Urothelium cell line (cell line): ENCODE data around the gene COMMD3.
"Not testable (repeated sequence)": the region's sequence is repeated elsewhere in the genome, so short reads cannot be mapped to it uniquely, and the experiment has no call there.

ENCODE experiments used
- DNase-seq: peaks from one replicate; pipeline ENCODE4 v3.0.0; 2011; ENCODE audit warnings: low spot score, mixed read lengths
- FAIRE-seq: peaks from 2 replicates; lab custom pipeline; 2011; peaks lifted over from hg19 to GRCh38; lab: Jason Lieb, UNC

The COMMD3 gene

DNA sequence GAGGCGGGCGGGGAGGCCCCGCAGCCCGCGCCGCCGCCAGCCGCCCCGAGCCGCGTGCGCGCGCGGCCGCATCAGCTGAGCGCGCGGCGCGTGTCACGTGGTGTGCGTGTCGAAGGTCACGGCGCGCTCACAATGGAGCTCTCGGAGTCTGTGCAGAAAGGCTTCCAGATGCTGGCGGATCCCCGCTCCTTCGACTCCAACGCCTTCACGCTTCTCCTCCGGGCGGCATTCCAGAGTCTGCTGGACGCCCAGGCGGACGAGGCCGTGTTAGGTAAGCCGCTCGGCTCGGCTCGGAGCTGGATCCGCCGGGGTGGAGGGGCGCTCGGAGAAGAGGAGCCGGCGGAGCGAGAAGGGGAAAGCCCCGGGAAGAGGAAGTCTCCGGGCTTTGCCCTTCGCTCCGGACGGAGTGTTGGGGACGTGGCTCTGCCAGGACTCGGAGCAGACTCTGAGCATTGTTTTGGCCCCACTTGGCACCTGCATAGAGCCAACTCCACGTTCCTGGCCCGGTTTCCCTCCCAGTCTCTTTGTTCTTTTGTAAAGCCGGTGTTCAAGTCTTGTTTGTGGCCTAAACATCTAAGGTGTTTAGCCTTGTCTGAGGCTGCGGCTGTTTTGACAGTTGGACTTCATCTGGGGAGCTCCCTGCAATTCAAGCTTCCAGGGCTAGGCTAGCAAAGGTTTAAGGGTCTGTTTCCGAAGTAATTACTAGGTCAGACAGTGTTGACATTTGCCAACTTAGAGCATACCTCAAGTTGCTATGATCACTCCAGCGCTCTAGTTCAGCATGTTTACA, at the start of gene COMMD3:
Gene COMMD3 (plus strand): TSS at position 103 of the 790 bp plus-strand sequence. CDS start 30 bp downstream, at position 133.
- DNase-seq (peak; percentile 83), FAIRE-seq (peak; percentile 94)

DNA sequence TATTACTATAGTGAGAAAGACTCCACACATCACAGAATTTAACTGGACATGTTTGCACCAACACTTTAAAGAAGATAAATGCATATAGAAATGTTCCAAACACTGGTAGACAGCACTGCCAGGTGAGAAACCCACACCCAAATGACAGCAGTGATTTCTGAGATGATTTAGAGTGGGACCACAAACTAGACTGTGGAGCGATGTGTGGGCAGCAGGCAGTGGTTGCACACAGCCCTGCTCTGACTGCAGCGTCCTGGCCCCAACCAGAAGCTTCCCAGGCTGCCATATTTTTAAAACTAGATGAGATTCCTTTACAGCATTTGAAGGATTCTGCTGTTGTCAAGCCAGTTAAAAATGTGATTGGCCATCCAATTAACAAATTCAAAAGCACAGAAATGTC, 47.7 kb upstream of the COMMD3 start:
- no peak for FAIRE-seq
- no peak for DNase-seq

DNA sequence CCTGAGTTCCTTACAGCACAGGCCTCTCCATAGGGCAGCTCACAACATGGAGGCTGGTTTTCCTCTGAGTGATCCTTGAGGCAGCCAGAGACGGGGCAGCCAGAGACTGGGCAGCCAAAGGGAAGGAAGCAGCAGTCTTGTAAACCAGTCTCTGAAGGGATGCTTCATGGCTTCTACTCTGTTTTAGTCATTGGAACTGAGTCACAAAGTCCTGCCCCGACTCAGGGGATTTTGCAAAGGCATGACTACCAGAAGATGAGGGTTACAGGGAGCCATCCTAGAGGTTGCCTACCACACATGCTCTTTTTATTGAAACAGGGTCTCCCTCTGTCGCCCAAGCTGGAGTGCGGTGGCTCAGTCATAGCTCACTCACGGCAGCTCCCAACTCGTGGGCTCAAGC, 44.4 kb upstream of the COMMD3 start:
- DNase-seq = no peak
- FAIRE-seq = no peak

DNA sequence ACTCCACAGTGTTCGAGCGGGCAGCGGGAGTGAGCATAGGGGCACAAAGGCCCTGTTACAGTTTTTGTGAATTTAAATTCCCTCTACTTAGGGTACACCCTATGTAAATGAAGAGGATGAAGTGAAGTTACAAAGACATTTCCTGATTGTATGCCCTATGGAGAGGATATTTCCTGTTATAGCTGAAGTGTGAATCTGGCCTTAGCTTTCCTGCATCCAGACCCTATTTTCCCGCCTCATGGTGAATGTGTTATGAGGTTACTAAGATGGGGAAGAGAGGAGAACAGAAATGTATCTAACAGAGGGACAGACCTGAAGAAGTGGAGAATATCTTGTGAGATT, 37.8 kb upstream of the COMMD3 start:
- DNase-seq (no peak), FAIRE-seq (no peak)

DNA sequence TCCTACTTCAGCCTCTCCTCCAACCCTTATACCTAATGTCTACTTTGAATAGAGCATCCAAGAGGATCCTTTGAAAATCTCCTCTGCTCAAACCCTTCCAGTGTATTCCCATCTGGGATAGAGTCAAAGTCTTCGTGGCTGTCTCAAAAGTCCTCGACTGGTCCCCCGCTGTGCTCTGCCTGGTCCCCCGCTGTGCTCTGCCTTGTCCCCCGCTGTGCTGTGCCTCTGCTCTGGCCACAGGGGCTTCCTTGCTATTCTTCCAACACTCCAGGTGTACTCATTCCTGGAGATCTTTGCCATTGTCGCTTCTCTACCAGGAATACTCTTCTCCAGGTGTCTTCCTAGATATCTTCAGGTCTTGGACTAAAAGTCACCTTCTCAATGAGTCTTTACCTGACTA, 36.1 kb upstream of the COMMD3 start:
- DNase-seq (no peak), FAIRE-seq (no peak)

DNA sequence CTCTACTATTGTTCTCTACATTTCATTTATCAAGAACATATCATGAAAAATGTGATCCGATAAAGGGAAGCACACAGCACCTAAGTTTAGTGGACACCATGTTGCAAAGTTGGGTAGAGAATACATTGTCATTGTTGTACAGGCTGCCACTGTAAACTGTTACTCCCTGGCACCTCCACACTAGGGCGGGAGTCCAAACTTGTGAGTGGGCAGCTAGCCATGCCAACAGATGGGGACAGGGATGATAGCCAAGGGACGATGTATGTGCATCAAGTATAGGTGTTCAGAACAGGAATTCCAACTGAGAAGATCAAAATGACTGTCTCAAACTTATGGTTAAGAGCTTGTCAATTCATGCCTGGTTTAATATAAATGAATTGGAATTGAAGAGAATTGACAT, 31.1 kb upstream of the COMMD3 start:
- FAIRE-seq = peak; percentile 81
- no peak for DNase-seq

DNA sequence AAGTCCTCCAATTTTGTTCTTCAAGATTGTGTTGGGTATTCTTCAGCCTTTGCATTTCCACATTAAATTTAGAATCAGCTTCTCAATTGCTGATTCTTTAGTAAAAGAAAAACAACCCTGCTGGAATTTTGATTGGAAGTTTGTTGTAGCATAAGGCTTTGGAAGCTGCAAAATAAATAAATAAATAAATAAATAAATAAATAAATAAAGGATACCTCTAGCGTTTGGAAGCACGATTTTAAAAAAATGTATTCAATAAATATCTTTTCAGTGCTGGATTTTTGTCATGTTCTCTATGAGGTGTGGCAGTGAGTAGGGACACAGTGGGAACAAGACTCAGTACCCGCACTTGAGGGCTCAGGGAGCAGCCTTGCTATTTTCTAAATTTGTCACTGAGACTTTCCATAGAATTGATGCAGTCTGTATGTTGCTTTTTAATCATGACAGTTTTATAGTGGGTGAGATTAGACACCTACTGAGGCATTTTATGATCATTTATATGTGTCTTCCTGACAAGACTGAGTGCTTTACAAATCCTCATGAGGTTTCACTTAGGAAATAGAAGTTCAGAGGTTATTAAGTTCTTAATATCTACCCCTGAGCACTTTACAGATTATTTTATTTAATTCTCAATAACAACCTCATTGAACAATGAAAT, 22.3 kb upstream of the COMMD3 start:
- DNase-seq (no peak), FAIRE-seq (no peak)

DNA sequence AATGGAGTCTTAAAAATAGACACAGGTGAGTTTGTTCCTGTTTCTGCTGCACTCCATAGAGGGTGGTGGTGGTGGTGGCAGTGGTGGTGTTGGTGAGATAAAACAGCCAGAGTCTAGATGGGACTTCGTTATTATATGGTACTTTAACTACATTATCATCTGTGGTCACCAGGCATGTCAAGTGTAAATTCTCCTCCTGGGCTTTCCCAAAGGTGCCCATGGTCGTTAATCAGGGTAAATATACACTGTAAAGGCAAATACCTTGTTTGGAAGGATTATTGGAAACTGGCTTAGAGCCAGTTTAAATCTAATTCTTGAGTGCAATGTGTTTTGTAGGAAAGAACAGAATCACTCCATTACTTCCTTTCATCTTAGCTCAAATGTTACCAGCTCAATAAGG, 21.5 kb upstream of the COMMD3 start:
- DNase-seq (no peak), FAIRE-seq (no peak)

DNA sequence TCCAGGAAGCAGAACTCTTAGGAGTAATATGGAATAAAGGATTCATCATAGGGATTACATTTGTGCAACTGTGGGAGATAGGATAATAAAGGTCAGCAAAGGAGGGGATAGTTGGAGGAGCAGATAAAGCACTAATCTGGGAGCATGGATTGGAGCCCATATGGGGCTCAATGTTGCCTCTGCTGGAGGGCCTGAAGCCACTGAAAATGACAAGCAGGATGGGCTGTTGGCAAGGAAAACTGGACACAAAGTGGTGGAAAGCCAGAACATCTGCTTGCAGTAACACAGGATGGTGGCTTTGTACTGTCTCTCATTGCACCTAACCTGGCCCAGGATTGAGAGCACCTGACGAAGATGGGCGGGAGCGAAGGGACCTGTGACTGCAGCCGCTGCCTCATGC, 15.0 kb upstream of the COMMD3 start:
- no peak for FAIRE-seq
- DNase-seq = no peak

DNA sequence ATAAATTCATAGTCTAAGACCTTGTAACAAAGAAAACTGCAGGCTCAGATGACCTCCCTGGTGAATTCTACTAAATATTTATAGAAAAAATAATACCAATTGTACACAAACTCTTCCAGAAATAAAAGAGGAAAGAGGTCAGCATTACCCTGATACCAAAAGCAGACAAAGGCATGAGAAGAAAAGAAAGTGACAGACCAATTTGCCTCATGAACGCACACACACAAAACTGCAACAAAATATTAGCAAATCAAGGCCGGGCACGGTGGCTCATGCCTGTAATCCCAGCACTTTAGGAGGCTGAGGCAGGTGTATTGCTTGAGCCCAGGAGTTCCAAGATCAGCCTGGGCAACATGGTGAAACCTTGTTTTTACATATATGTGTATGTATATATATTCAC, 12.7 kb upstream of the COMMD3 start:
- DNase-seq = no peak
- no peak for FAIRE-seq

DNA sequence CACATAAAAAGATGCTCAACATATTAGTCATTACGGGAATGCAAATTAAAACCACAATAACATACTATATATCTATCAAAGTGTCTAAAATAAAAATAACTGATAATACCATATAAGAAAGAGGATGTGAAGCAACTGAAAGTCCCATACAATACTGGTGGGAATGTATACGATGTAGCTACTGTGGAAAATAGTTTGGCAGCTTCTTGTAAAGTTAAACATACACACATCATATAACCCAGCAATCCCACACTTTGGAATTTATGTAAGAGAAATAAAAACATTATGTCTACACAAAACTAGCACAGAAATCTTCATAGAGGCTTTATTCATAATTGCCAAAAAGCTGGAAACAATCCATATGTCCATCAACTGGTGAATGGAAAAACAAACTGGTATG, 10.5 kb upstream of the COMMD3 start:
- no peak for FAIRE-seq
- no peak for DNase-seq

DNA sequence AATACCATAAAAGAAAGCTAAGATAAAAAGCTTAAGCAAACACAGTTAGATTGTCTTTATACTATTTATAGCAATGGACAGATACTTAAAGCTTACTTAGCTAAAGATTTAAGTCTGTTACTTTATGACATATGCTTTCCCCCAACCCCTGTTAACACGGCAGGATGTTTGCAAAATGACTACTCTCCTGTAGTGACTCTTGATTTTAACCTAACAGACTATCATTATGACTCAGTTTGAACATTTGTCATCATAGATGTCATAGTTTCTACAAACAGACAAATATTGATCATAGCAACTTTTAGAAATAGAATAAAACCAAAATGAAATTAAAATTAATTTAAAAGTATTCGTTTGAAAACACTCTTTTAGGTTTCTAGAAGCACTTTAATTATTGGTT, 7.8 kb upstream of the COMMD3 start:
- DNase-seq = no peak

DNA sequence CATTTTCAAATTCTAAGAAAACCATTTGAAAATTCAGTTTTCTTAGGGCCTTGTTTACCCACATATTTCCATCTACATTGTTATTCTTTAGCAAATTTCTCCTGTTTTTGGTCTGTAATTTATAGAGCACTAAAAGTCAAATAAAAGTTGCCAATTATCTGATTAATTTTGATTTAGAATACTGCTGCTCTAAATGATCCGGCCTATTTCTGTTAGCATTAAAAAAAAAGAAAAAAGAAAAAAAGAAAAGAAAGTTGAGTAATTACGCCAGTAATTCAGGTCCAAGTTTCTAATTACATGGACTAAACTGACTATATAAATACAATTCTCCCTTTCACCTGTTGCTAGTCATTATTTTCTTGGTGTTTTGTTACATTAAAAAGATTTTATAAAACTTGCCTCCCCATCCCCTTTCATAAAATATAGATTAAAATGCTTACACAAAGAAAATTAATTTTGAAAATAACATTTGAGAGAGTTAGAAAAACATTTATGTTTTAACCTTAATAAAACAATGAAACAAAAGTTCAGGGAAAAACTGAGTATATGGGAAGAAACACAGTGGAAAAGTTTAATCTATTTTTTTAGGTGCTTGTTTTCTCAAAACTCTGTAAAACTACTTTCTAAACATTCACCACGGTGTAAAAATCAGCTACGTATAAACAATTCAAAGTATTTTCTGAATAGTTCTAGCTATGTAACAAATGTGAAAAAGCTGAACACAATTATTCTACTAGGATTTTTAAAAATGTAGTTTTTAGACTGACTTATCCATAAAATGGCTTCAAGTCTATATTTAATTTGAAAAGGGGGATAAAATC, 6.8 kb upstream of the COMMD3 start:
- FAIRE-seq = no peak
- DNase-seq = no peak

More for the DNA sequence above, 7.8 kb upstream of the COMMD3 start:
- FAIRE-seq = no peak

DNA sequence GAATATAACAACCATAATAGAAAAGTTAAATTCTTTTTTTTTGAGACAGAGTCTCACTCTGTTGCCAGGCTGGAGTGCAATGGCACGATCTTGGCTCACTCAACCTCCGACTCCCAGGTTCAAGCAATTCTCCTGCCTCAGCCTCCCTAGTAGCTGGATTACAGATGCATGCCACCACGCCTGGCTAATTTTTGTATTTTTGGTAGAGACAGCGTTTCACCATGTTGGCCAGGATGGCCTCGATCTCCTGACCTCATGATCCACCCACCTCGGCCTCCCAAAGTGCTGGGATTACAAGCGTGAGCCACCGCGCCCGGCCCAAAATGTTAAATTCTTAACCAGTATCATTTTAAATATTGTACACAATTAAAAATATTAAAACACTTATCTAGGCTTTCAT, 6.2 kb upstream of the COMMD3 start:
- not testable (repeated sequence) for DNase-seq, FAIRE-seq

DNA sequence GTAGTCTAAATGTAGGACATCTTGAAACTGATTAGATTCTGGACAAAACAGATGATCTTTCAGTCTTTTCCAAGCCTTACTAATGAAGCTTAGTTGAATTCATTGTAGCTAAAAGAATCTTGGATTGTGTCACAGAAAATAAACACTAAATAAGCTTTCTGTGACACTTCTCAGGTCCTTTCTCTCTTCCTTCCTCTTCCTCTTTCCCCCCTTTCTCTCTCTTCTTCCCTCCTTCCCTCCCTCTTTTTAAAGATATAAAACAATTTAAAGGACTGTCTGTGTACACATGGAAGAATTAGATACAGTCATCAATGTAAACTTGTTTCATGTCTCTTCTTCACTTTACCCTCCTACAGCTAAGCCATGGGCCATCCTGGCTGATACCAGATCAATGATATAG, 5.3 kb upstream of the COMMD3 start:
- no peak for FAIRE-seq
- no peak for DNase-seq

DNA sequence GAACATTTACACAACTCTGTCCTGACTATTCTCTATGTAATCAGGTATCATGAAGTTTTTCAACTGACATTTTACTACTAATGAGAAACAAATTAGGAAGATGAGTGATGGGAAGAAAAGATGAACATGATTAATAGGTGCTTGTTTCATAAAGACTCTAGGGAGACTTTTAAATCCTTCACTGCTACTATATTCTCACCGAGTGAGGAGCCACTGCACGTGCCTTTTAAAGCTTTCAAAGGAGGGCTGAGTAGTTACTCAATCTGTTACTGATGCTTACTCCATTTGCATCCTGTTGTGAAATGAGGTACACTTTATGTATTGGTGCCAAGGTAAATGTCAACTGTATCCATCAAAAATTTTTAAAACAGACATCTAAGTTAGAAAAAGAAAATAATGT, 1.3 kb upstream of the COMMD3 start:
- DNase-seq (no peak), FAIRE-seq (no peak)

DNA sequence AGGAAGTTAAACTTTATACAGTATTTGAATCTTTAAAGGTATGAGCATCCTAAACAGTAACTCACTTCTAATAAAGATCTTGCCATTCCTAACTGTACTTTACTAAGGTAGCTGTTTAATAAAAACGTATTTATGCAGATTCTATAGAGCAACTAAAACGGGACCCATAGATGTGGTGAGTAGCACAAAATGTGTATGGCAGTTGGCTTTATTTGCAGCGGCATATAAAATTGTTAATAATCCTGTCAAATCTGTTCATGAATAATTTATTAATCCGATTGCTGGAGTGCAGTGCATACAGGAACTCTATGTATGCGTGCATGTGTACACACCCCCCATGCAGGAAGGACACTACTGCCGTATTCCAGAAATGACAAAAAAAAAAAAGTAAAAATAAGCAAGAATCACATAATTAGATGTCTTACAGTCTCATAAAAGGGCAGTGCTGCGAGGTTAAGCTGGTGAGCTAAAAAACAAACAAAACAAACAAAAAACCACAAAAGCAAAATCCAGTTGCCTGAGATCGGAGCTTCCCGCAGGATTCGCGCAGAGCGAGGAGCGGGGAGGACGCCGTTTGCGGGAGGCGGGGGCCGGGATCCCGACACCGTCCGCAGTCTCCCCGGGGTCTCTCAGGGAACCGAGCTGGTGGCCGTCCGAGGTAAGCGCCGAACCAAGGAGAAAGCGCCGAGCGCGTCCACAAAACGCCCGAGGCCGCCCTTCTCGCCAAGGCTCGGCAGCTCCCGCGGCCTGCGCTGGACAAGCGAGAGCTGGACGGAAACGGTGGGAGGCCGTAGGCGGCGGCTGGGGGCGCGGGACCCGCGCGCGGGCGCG, 518 bp upstream of the COMMD3 start:
- FAIRE-seq (no peak), DNase-seq (no peak)

DNA sequence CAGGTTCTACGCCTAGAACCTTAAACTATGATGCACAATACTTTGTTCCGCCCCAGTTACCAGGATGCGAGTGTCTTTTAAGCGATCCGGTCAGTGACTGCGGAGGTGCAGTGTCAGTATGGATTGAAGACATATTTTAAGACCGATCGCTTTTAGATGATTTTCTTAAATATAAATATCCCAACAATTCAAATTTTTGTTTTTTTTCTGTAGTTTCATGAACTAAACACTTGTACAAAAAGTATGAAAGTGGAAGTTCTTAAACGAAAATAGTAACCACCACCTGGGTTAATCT, 835 bp downstream of the COMMD3 start:
- FAIRE-seq = no peak
- no peak for DNase-seq

DNA sequence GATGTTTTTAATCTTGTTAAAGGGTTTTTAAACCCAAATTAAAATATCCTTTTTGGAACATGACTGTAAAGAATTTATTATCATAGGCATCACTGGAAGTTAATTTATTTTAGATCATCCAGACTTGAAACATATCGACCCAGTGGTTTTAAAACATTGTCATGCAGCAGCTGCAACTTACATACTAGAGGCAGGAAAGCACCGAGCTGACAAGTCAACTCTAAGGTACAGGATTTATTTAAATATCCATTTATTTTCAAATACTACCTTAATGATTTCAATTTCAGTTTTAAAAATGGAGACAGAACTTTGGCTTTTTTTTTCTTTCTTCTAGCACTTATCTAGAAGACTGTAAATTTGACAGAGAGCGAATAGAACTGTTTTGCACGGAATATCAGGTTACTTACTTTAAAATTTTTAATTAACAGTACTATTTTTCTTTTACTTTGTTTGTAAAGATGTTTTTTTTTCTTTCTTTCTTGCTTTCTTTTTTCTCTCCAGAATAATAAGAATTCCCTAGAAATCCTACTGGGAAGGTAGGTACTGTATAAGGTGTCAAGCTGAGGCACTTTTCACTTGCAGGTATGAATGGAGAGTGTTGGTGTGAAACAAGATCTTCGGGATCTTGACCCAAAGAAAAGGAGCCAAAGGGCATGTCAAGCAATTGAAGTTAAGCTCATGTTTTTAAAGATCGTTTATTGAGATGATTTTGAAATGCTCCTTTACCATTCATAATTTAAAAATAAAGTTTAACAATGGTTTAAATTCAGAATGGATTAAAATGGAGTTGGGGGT, 1.8 kb downstream of the COMMD3 start:
- DNase-seq (no peak), FAIRE-seq (no peak)

DNA sequence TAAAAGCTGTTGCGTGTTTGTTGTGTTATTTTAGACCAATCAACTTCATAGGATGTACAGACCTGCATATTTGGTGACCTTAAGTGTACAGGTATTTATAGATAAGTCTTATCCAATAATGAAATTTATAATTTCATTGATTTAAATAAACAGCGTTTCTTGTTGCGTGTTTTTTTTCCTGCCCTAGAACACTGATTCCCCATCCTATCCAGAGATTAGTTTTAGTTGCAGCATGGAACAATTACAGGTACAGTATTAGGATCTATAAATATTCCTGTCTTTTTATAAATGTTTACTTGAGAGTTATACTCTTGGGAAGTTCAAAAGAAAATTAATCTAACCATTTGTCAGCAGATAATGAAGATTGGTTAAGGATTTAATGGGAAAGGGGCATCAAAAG, 2.6 kb downstream of the COMMD3 start:
- no peak for DNase-seq
- no peak for FAIRE-seq
